ENCODE results near the gene C1QA.

C1QA gene

GRCh38 chr1:22594396-22594795, 42.0 kb upstream of the C1QA start:
- DNase-seq (ENCODE audit: low read depth) = no peak
- TF ChIP-seq, protein P1, sequence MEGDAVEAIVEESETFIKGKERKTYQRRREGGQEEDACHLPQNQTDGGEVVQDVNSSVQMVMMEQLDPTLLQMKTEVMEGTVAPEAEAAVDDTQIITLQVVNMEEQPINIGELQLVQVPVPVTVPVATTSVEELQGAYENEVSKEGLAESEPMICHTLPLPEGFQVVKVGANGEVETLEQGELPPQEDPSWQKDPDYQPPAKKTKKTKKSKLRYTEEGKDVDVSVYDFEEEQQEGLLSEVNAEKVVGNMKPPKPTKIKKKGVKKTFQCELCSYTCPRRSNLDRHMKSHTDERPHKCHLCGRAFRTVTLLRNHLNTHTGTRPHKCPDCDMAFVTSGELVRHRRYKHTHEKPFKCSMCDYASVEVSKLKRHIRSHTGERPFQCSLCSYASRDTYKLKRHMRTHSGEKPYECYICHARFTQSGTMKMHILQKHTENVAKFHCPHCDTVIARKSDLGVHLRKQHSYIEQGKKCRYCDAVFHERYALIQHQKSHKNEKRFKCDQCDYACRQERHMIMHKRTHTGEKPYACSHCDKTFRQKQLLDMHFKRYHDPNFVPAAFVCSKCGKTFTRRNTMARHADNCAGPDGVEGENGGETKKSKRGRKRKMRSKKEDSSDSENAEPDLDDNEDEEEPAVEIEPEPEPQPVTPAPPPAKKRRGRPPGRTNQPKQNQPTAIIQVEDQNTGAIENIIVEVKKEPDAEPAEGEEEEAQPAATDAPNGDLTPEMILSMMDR (IDR thresholded peaks at IDR 0.05; ENCODE audit: insufficient read depth, low read depth, low read length, missing control alignments) = no peak
- no peak overlapping the region for H3K4me3 ChIP-seq (ENCODE audit: low read length)

GRCh38 chr1:22595108-22595507, 41.3 kb upstream of the C1QA start:
- TF ChIP-seq, protein P1 (IDR thresholded peaks at IDR 0.05; ENCODE audit: insufficient read depth, low read depth, low read length, missing control alignments) = no peak
- DNase-seq (ENCODE audit: low read depth) = no peak
- H3K4me3 ChIP-seq (ENCODE audit: low read length) = no peak overlapping the region

DNA sequence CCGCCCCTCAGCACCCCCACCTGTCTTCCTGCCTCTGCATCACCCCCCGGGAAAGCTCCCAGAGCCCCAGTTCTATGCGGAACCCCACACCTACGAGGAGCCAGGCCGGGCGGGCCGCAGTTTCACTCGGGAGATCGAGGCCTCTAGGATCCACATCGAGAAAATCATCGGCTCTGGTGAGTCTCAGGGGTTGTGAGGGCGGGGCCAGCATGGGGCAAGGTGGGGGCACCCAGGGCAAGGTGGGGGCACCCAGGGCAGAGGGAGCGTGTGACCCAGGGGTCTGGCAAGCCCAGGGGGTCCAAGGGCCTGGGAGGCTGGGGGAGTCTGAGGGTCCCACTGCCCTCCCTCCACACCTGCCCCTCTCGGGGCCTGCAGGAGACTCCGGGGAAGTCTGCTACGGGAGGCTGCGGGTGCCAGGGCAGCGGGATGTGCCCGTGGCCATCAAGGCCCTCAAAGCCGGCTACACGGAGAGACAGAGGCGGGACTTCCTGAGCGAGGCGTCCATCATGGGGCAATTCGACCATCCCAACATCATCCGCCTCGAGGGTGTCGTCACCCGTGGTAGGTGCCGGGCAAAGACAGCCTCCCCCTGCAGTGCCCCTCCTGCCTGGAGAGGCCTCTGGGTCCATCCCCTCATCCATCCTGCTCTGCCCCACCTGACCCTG, 39.0 kb upstream of the C1QA start:
- TF ChIP-seq, protein P1 (IDR thresholded peaks at IDR 0.05; ENCODE audit: insufficient read depth, low read depth, low read length, missing control alignments) = no peak
- no peak overlapping the region for H3K4me3 ChIP-seq (ENCODE audit: low read length)
- DNase-seq (ENCODE audit: low read depth) = no peak

- H3K4me3 ChIP-seq (ENCODE audit: low read length) = no peak overlapping the region
- TF ChIP-seq, protein P1 (IDR thresholded peaks at IDR 0.05; ENCODE audit: insufficient read depth, low read depth, low read length, missing control alignments) = no peak
- no peak for DNase-seq (ENCODE audit: low read depth)
Observed at GRCh38 chr1:22597996-22598395, 38.4 kb upstream of the C1QA start.

DNA sequence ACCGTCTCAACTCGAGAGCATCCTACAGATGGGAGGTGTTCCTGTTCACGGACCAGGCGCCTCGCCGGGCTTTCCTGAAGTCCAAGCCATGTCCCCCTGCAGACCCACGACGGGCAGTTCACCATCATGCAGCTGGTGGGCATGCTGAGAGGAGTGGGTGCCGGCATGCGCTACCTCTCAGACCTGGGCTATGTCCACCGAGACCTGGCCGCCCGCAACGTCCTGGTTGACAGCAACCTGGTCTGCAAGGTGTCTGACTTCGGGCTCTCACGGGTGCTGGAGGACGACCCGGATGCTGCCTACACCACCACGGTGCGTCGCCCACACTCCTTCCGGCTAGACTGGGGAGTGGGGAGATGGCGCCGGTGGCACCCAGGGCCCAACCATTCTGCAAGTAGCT, 37.7 kb upstream of the C1QA start:
- DNase-seq (ENCODE audit: low read depth) = no peak
- no peak overlapping the region for H3K4me3 ChIP-seq (ENCODE audit: low read length)
- TF ChIP-seq, protein P1 (IDR thresholded peaks at IDR 0.05; ENCODE audit: insufficient read depth, low read depth, low read length, missing control alignments) = no peak

GRCh38 chr1:22600071-22600816, 36.2 kb upstream of the C1QA start:
- TF ChIP-seq, protein P1 (IDR thresholded peaks at IDR 0.05; ENCODE audit: insufficient read depth, low read depth, low read length, missing control alignments) = no peak
- DNase-seq (ENCODE audit: low read depth) = peak; percentile 7
- no peak overlapping the region for H3K4me3 ChIP-seq (ENCODE audit: low read length)
